Right lobe of liver (tissue), 4 donors: ENCODE data around the gene SPATA6.

Source experiments
- POLR2A ChIP-seq: fragments of 450-650 bp; IDR thresholded peaks from one replicate; pipeline ENCODE4 v1.6.1; 2017; ENCODE audit warnings: antibody characterized with exemption, mild to moderate bottlenecking
- TF ChIP-seq, protein P1 (sequence below), 4 donors: fragments of 200-600 bp in 3 of 4; fragments of 450-650 bp in 1 of 4; IDR thresholded peaks; one replicate each; pipeline versions ENCODE4 v1.5.1 to v1.8.0; 2016 to 2022; ENCODE audit warnings: antibody characterized with exemption in 4 of 4, mild to moderate bottlenecking in 2 of 4
- donor health status: DM: no; HTN: no; CAD: no.
- donor health status: DM: no; HTN: no; CAD: no.
- donor health status: DM: no; HTN: yes; CAD: no.

GRCh38 chr1:48285525-48285924 is 186.5 kb downstream of the SPATA6 start:
- TF ChIP-seq, protein P1, sequence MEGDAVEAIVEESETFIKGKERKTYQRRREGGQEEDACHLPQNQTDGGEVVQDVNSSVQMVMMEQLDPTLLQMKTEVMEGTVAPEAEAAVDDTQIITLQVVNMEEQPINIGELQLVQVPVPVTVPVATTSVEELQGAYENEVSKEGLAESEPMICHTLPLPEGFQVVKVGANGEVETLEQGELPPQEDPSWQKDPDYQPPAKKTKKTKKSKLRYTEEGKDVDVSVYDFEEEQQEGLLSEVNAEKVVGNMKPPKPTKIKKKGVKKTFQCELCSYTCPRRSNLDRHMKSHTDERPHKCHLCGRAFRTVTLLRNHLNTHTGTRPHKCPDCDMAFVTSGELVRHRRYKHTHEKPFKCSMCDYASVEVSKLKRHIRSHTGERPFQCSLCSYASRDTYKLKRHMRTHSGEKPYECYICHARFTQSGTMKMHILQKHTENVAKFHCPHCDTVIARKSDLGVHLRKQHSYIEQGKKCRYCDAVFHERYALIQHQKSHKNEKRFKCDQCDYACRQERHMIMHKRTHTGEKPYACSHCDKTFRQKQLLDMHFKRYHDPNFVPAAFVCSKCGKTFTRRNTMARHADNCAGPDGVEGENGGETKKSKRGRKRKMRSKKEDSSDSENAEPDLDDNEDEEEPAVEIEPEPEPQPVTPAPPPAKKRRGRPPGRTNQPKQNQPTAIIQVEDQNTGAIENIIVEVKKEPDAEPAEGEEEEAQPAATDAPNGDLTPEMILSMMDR (IDR thresholded peaks at IDR 0.05), result no peak
- no peak for TF ChIP-seq POLR2A
